Testis (tissue), 2 donors: ENCODE data around the gene ZFP62.

Source experiments
- CTCF ChIP-seq, 3 experiments: fragments of 450-650 bp in 2 of 3; fragments of 200-600 bp in 1 of 3; sonication (generic) in 1 of 3; IDR thresholded peaks; one replicate each; pipeline ENCODE4 v1.5.1; 2016 to 2019; ENCODE audit warnings: antibody characterized with exemption in 3 of 3, mild to moderate bottlenecking in 2 of 3, moderate library complexity in 1 of 3
- POLR2A ChIP-seq: fragments of 450-650 bp; IDR thresholded peaks from one replicate; pipeline ENCODE4 v1.6.1; 2017; ENCODE audit warnings: antibody characterized with exemption, mild to moderate bottlenecking, moderate library complexity

- TF ChIP-seq POLR2A (no peak), CTCF (IDR thresholded peaks at IDR 0.05) (peak; percentile 67 to 81 (median 79))
Measured at GRCh38 chr5:180868960-180869359, 7.9 kb upstream of the ZFP62 start.
